Thoracic aorta (tissue), 2 donors: Measurements from ENCODE around the gene GPR132. TPM values are rescaled to one million over a fixed set of nuclear protein-coding genes. Genes with fewer than 3 reads are reported as not detected.

Experiments
- ATAC-seq: fragments of 150-250 bp; one replicate; pipeline ENCODE4 v1.8.0; 2017; ENCODE audit warnings: low read depth; ENCODE audit not compliant: insufficient number of reproducible peaks, low FRiP score
- DNase-seq: peaks from one replicate; pipeline ENCODE4 v3.0.0-alpha.2; 2020; ENCODE audit warnings: low spot score
- H3K27ac ChIP-seq, 2 donors: fragments of 200-600 bp; sonication (generic); 1 replicate in 1 of 2; 2 replicates in 1 of 2; pipeline ENCODE4 v1.5.1; 2016; ENCODE audit warnings: mild to moderate bottlenecking in 2 of 2, moderate library complexity in 2 of 2
- H3K27me3 ChIP-seq: fragments of 200-600 bp; sonication (generic); replicated peaks from 2 replicates; pipeline ENCODE4 v1.6.0; 2016; ENCODE audit warnings: mild to moderate bottlenecking; ENCODE audit not compliant: insufficient read depth
- H3K36me3 ChIP-seq: fragments of 200-600 bp; sonication (generic); one replicate; pipeline ENCODE4 v1.5.1; 2016
- H3K4me1 ChIP-seq, 2 donors: fragments of 200-600 bp; sonication (generic); 1 replicate in 1 of 2; 2 replicates in 1 of 2; pipeline versions ENCODE4 v1.5.1 to v1.6.0; 2016; ENCODE audit warnings: low read depth in 2 of 2, mild to moderate bottlenecking in 1 of 2; ENCODE audit not compliant: control insufficient read depth in 1 of 2
- H3K4me3 ChIP-seq: fragments of 200-600 bp; sonication (generic); 2 replicates; pipeline ENCODE4 v1.5.1; 2016; ENCODE audit warnings: mild to moderate bottlenecking
- H3K9me3 ChIP-seq: fragments of 200-600 bp; sonication (generic); 2 replicates; pipeline ENCODE4 v1.5.1; 2016
- CTCF ChIP-seq: fragments of 200-600 bp; sonication (generic); IDR thresholded peaks from one replicate; pipeline ENCODE4 v1.5.1; 2019; ENCODE audit warnings: antibody characterized with exemption
- total RNA-seq, 2 donors: library from RNA; depleted of rRNA; stranded (reverse); fragments of >200 nt; gene quantifications; one replicate each; pipeline versions ENCODE4 v1.1.0 to v1.2.3, GENCODE V29; 2016

The GPR132 gene
- total RNA-seq, 2 donors from 2014 or later: 2.3 to 18.6 TPM

DNA sequence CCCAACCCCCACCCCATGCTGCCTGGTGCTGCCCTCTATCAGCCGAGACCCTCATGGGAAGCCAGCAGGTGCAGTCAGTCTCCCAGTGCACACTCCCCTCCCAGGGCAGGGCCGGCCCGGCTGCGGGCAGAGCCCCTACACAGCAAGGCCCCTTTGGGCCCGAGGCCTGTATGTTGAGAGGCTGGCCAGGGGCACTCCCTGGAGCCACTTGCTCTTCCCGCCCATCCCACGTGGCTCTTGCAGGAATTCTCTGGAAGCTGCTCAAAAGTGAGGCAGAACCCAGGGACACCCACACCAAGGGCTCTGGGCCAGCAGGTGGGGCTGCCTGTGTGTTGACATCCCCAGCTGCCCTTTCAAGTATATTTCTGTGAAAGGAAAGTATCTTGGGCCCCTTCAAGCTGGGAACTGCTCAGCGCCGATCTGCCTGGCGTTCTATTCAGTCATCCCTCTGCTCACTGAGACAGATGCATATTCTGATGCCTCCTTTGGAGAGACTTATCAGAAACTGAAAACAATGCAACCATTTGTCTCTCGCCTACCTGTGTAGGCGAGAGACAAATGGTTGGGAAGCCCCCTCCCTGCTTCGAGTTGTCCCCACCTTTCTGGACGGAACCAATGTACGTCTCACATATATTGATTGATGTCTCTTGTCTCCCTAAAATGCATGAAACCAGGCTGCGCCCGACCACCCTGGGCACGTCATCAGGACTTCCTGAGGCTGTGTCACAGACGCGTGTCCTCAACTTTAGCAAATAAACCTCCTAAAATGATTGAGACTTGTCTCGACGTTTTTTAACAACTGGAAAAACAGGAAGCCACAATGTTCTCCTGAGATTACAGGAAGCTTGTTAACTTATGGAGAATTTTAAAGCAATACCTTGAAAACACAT, 6.0 kb downstream of the GPR132 start:
- Histone ChIP-seq H3K27me3 (no peaks in the 10 kb centered on the region), H3K9me3 (no peaks in the 10 kb centered on the region), H3K36me3 (no peaks in the 10 kb centered on the region), H3K4me1 (peaks cover 0 to 4% of the 10 kb centered on the region in 2 donors), H3K4me3 (no peak overlapping the region), H3K27ac (no peak overlapping the region)
- TF ChIP-seq CTCF: no peak
- ATAC-seq (no peak), DNase-seq (no peak)

DNA sequence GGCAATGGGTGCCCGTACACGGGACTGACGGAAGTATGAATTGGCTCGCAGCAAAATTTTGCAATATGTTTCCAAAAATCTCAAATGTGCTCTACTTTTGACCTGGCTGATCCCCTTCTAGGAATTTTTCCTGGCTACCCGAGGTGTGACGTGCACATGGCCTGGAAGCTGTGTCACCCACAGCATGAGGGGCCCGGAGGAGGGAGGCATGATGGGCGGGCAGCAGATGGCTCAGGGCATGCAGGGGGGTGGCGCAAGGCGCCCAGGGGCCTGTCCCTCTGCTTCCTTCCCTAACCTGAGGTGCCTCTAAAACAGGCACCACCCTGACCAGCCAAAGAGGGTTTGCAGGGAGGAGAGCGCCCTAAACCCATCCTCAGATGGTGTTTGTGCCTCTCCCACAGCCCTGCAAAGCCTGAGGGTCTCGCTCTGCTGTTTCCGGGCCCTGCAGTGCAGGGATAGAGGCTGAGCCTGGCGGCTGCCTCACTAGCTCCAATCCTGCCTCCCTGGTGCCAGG, 6.7 kb downstream of the GPR132 start:
- DNase-seq (no peak), ATAC-seq (no peak)
- H3K27me3 ChIP-seq: no peaks in the 10 kb centered on the region
- no peaks in the 10 kb centered on the region for H3K36me3 ChIP-seq
- TF ChIP-seq CTCF: no peak
- no peaks in the 10 kb centered on the region for H3K9me3 ChIP-seq
- no peak overlapping the region for H3K4me3 ChIP-seq
- no peak overlapping the region for H3K27ac ChIP-seq
- peaks cover 0 to 4% of the 10 kb centered on the region in 2 donors for H3K4me1 ChIP-seq

GRCh38 chr14:105056303-105056831, 8.9 kb downstream of the GPR132 start:
- ATAC-seq (no peak), DNase-seq (no peak)
- no peaks in the 10 kb centered on the region for H3K27me3 ChIP-seq
- TF ChIP-seq CTCF: no peak
- H3K36me3 ChIP-seq: no peaks in the 10 kb centered on the region
- no peak overlapping the region for H3K27ac ChIP-seq
- H3K9me3 ChIP-seq: no peaks in the 10 kb centered on the region
- H3K4me3 ChIP-seq: no peak overlapping the region
- peaks cover 0 to 4% of the 10 kb centered on the region in 2 donors for H3K4me1 ChIP-seq

DNA sequence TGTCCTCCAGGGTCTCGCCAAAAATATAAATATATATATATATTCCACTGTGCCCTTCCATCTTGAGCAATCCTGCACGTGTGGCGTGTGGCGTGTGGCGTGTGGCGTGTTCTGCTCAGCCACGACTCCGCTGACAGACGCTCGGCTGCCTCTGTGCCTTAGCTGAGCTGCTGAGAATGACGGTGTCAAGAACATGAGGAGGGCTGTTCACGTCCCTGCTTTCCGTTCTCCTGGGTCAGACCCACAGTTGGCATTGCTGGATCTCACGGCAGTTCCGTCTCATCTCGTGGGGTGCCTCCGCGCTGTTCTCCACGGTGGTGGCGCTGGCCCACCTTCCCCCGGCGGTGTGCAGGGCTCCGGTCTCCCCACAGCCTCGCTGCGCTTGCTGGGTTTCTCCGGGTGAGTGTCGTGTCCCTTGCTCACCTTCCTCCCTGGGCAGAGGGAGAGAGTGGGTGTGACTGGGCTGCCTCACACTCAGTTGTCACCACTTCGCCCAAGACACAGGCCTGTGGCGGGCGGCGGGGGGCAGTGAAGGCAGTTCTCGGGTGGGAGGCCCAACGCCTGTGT, 9.4 kb downstream of the GPR132 start:
- Histone ChIP-seq H3K27ac (no peak overlapping the region), H3K4me1 (peaks cover 0 to 4% of the 10 kb centered on the region in 2 donors), H3K4me3 (no peak overlapping the region), H3K36me3 (no peaks in the 10 kb centered on the region), H3K9me3 (no peaks in the 10 kb centered on the region), H3K27me3 (no peaks in the 10 kb centered on the region)
- ATAC-seq (no peak), DNase-seq (no peak)
- TF ChIP-seq CTCF: no peak

GRCh38 chr14:105055334-105055733, 9.9 kb downstream of the GPR132 start:
- no peak for TF ChIP-seq CTCF
- Histone ChIP-seq H3K27ac (no peak overlapping the region), H3K4me3 (no peak overlapping the region), H3K4me1 (peaks cover 0 to 4% of the 10 kb centered on the region in 2 donors), H3K9me3 (no peaks in the 10 kb centered on the region), H3K27me3 (no peaks in the 10 kb centered on the region), H3K36me3 (no peaks in the 10 kb centered on the region)
- ATAC-seq: no peak
- DNase-seq: no peak
